Activated T-helper 9 cell treated with anti-CD3 and anti-CD28 coated beads, Interleukin-2, amount 50 U/mL, for 16 hours (primary cell): Measurements from ENCODE around the gene SFXN5.
"Not testable (repeated sequence)": the region's sequence is repeated elsewhere in the genome, so short reads cannot be mapped to it uniquely, and the experiment has no call there.

Experiments used
- DNase-seq: peaks from one replicate; pipeline ENCODE4 v3.0.0-alpha.2; 2020; ENCODE audit warnings: low read depth

Gene SFXN5

GRCh38 chr2:73077424-73077795 is 5.9 kb upstream of the SFXN5 start:
- DNase-seq = no peak

- no peak for DNase-seq
Observed at GRCh38 chr2:73076701-73077423, 5.3 kb upstream of the SFXN5 start.

GRCh38 chr2:73075477-73076373 is 4.2 kb upstream of the SFXN5 start:
- no peak for DNase-seq

- DNase-seq = no peak
Observed at GRCh38 chr2:73074110-73075069, 2.9 kb upstream of the SFXN5 start.

GRCh38 chr2:73072416-73072815 is 904 bp upstream of the SFXN5 start:
- no peak for DNase-seq

GRCh38 chr2:73072129-73072395 is 550 bp upstream of the SFXN5 start:
- DNase-seq = no peak

GRCh38 chr2:73070643-73071359 is 711 bp downstream of the SFXN5 start:
- DNase-seq = peak; percentile 19

- DNase-seq = no peak
Observed at GRCh38 chr2:73069855-73070642, 1.5 kb downstream of the SFXN5 start.

GRCh38 chr2:73069041-73069854 is 2.3 kb downstream of the SFXN5 start:
- DNase-seq = no peak

- DNase-seq = no peak
Observed at GRCh38 chr2:73068147-73068546, 3.4 kb downstream of the SFXN5 start.

GRCh38 chr2:73067043-73067442 is 4.5 kb downstream of the SFXN5 start:
- DNase-seq = no peak

GRCh38 chr2:73065070-73065469 is 6.4 kb downstream of the SFXN5 start:
- not testable (repeated sequence) for DNase-seq

GRCh38 chr2:73063909-73064875 is 7.3 kb downstream of the SFXN5 start:
- no peak for DNase-seq

GRCh38 chr2:73063472-73063871 is 8.0 kb downstream of the SFXN5 start:
- DNase-seq = no peak

GRCh38 chr2:73059106-73059505 is 12.4 kb downstream of the SFXN5 start:
- no peak for DNase-seq

GRCh38 chr2:73054980-73055379 is 16.5 kb downstream of the SFXN5 start:
- no peak for DNase-seq

GRCh38 chr2:73053316-73054114 is 18.0 kb downstream of the SFXN5 start:
- DNase-seq = no peak

GRCh38 chr2:73050121-73050545 is 21.4 kb downstream of the SFXN5 start:
- no peak for DNase-seq
